HG02571 (cell line): ENCODE measurements around the gene TMEM74B.

Experiments
- ATAC-seq: cut with Tn5 transposase; IDR thresholded peaks from one replicate; pipeline ENCODE4 v1.9.1; 2021; ENCODE audit warnings: mild to moderate bottlenecking, moderate library complexity; ENCODE audit not compliant: unreplicated experiment

TMEM74B gene

DNA sequence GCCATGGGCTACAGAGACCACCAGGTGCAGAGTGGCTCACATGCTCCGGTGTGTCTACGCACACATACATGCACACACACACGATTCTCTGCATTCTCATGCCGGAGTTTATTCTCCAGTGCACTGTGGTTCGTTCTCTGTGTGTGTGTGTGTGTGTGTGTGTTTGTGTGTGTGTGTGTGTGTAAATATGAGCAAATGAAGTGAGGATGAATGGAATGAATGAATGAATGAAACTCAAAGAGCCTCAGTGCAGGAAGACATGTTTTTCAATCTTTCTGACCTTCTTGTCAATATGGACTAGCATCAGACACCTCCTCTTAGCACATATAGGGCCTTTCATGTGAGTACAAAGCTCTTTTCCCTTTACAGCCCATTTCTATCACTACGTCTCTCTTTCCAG lies 1.6 kb downstream of the TMEM74B start:
- ATAC-seq, result no peak

DNA sequence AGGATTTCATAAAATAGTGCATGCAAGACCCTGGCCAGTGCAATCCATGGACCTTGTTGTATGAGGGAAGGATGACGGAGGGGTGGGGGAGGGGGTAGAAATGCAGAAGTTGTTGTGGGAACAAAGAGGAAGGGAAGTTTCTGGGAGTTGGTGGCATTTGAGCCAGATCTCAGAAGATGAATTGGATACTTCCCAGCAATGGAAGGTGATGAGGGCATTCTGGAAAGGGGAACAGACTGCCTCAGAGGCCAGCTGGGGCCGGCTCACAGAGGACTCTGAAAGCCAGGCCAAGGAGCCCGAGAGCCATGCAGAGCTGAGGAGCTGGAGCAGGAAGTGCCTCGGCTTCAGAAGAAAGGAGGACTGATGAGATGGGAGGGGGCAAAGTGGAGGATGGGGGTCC lies 2.7 kb downstream of the TMEM74B start:
- ATAC-seq, result no peak

DNA sequence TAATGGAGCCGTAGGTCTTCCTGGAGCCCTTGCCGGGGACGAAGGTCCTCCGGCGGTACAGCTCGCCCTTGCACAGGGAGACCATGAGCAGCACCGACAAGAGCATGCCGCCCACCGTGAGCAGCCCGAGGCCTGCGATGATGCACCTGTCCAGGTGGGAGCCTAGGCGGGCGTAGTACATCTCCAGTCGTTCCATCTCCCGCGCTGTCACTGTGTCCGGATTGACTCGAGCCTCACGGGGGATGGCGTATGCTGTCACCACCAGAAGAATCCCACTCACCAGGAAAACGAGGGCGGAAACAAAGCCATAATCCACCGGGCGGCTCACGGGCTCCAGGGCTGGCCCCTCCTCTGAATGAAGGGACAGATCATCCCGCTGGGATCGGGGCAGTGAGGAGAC lies 3.8 kb downstream of the TMEM74B start:
- no peak for ATAC-seq

- ATAC-seq, result no peak
Measured at GRCh38 chr20:1178623-1179022, 6.2 kb downstream of the TMEM74B start.

DNA sequence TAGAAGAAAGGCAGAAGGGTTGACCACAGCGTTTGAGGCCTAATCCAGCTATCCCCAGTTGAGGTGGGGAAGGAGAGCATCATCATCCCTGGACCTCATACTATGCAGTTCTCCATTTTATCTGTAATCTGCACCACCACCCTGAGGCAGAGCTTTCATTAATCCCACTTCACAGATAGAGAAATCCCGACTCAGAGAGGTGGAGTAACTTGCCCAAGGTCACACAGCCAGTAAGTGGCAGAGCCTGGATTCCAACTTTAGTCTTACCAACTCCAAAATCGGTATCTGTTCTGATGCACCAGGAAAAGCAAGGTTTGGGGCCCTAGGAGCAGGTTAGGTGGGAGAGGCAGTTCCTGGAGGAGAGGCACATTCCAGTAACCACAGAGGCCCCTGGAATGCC lies 6.7 kb downstream of the TMEM74B start:
- no peak for ATAC-seq

DNA sequence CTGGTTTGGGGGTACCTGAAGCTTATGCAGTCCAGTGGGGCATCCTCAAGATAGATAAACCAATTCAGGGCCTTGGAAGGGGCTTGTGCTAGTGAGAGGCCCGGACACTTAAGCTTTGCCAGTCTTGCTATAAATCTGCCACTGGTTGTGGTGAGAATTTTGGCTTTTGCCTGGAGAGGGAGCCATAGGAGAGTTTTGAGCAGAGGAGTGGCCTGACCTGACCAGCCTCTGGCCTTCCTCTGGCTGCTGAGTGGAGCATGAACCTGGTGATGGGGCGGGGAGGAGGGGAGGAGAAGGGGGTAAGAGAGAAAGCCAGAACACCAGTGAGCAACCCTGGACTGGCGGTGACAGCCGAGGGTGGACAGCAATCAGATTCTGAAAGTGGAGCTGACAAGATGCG lies 7.1 kb downstream of the TMEM74B start:
- ATAC-seq, result no peak

DNA sequence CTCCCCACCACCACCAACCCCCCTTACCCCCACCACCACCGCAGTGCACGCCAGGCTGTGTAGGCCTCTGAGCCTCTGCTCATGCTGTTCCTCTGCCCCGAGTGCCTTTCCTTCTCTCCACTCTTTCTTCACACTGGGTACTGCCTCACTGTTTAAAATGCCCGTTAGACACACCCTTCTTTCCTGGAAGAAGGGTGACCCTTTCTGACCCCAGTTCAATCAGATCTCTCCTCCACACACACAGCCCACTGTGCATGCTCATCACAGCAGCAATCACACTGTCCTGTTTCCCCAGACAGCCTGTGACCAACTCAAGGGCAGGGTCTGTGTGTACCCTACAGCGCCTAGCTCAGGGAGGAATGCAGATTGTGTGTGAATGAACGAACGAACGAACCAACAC lies 10.0 kb downstream of the TMEM74B start:
- ATAC-seq, result no peak

- ATAC-seq, result no peak
Measured at GRCh38 chr20:1173698-1174097, 11.1 kb downstream of the TMEM74B start.

DNA sequence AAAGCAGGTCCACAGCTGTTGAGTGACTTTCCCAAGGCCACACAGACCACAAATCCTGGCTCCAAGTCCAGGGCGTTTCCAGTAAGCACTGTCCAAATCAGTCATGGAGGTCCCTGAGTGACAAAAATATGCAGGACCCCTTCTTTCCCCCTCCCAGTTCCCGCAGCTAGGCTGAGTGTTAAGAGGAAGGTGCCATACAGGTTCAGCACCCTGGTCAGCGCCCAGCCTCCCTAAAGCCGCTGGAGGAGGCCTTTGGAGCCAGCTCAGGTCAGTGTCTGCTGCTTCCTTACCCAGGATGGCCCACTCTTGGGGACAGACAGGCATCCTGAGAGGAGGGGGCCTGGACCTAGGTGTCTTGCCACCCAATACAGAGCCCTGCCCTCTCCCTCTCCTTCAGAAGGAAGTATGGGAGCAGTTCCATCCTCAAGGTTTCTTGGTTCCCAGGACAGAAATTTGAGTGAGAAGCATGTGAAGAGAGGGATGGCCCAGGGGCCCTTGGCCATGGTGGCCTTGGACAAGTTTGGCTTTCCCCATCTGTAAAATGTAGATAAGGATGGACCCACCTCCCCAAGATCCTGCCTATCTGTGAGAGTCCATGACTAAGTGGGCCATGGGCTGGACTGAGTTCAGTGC lies 13.2 kb downstream of the TMEM74B start:
- ATAC-seq, result no peak

DNA sequence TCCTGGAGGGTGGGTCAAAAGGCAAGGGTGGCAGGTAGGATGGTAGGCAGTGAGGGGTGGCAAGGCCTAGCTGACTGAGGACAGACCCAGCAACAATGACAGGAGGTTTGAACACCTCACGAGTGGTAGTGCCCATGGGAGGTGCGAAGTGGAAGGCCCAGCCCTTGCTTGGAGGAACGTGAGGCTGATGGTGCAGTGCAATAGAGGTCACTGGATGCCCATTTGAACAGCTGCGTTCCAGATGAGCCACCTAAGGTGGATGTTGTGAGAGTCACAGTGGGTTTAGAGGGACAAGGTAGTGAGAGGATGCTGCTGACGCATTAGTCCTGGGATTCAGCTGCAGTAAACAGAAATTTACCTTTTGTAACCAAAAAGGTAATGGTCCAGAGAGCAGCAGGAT lies 15.6 kb downstream of the TMEM74B start:
- ATAC-seq, result no peak

GRCh38 chr20:1166948-1167720 lies 17.6 kb downstream of the TMEM74B start:
- no peak for ATAC-seq

- no peak for ATAC-seq
Measured at GRCh38 chr20:1165941-1166340, 18.8 kb downstream of the TMEM74B start.

DNA sequence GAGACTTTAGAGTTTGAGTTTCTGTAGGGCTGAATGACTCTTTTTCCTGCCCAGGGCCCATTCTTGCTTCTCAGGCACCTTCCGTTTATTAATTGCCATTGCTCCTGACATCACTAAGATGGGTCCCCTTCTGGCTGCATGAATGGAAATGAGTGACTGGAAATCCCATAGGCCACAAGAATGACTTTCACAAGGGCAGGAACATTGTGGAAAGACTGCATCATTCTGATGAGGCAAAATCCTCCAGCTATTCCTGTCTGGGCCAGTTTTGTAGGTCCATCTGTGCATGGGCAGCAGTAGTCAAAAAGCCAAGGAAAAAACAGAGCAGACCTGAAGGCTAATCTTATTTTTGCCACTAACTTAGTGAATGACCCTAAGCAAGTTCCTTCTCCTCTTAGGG lies 19.3 kb downstream of the TMEM74B start:
- ATAC-seq, result no peak

GRCh38 chr20:1164871-1165270 lies 19.9 kb downstream of the TMEM74B start:
- no peak for ATAC-seq

DNA sequence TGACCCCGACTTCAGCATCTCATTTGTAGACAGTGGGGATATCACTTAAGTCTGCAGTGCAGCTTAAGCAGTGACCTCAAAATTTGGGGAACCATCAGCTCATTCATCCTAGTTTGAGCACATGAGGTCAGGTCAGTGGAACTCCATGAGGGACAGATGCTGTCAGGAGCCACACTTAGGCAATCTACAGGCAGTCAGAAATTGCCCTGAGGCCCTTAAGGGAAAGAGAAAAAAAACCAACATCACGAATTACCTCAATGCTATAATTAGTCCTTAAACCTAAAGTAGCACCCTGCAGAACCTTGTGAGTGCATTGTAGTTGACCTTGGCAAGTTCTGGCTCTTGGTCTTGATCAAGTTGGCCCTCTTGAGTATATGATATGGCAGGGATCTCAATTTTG lies 21.1 kb downstream of the TMEM74B start:
- no peak for ATAC-seq

DNA sequence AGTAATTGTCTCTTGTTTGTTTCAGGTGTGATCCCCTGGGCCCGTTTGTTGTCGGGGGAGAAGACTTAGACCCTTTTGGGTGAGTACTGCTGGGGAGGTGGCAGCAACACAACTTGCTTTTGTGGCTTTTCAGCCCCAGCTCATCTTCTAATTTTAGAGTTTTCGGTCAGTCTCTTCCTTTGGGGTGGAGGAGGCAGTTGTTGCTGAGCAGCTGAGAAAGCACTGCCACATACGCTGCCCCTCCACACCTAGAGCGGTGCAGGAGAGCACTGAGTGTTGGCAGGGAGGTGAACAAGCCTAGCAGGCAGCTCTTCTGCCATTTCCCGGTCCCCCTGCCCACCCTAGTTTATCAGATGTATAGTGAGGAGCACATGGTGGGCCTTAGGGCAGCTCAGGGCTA lies 21.7 kb downstream of the TMEM74B start:
- no peak for ATAC-seq

DNA sequence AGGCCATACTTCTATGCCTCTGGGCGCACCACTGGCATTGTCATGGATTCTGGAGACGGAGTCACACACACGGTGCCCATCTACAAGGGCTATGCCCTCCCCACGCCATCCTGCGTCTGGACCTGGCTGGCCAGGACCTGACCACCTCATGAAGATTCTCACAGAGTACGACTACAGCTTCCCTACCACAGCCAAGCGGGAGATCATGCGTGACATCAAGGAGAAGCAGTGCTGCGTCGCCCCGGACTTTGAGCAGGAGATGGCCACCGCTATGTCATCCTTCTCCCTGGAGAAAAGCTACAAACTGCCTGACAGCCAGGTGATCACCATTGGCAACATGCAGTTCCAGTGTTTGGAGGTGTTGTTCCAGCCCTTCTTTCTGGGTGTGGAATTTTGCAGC lies 23.8 kb downstream of the TMEM74B start:
- no peak for ATAC-seq

GRCh38 chr20:1160496-1160895 lies 24.3 kb downstream of the TMEM74B start:
- no peak for ATAC-seq

DNA sequence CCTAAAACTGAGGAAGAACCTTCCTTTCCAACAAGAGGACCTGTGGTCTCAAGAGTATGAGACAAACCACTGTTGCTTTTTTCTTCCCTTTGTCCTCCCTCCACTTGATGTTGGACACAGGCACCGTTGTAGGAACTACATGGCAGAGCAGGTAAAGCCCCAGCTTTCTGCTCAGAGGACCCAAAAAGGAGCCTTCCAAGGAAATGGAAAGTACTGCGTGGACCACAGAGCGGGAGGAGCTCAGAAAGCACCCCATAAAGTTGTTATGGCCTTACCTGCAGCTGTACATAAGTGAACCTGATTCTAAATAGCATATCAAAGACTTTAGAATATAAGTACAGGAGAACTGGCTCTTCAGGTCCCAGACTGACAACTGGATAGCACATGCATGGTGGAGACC lies 29.4 kb downstream of the TMEM74B start:
- ATAC-seq, result no peak

DNA sequence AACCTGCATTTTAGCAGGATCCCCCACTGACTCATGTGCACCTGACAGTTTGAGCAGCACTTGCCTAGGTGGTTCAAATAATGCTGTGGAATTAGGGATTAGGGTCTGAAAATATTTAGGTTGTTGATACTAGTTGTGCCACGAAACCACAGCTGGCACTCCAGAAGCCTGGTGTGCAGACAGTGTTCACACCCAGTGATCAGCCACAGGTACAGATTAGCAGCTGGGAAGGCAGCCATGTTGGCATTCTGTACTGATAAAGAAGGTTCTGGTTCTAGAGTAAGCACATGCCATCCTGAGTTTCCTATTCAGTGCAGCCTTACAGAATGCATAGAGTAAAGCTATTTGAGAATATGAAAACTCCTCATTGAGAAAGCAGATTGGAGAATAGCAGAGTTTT lies 30.1 kb downstream of the TMEM74B start:
- ATAC-seq, result no peak

DNA sequence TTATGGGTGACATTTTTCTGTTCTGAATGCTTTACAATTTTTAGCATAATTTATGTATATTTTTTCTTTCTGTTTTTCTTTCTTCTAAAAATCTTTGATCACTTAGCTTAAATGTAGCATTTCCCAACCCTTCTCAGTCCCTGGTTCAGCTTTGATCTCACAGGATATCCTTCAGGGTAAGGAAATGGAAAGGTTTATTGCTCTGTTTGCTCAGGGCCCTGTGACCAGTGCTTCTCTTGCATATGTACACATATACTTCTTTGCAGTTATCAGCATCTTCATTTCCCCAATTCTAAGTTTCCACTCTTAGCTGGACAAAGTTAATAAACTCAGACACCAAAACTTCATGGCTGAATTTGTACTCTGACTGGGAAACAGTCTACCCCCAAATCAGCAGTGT lies 30.6 kb downstream of the TMEM74B start:
- ATAC-seq, result no peak

GRCh38 chr20:1150968-1151367 lies 33.8 kb downstream of the TMEM74B start:
- ATAC-seq, result no peak

- no peak for ATAC-seq
Measured at GRCh38 chr20:1150218-1150617, 34.6 kb downstream of the TMEM74B start.
